GM10847 (cell line): ENCODE measurements around the gene SEC24D.

Source experiments
- POLR2A ChIP-seq: IDR thresholded peaks from 2 replicates; pipeline ENCODE4 v1.6.1; 2011; ENCODE audit not compliant: insufficient read length; ENCODE audit errors: extremely low read depth

SEC24D gene

DNA sequence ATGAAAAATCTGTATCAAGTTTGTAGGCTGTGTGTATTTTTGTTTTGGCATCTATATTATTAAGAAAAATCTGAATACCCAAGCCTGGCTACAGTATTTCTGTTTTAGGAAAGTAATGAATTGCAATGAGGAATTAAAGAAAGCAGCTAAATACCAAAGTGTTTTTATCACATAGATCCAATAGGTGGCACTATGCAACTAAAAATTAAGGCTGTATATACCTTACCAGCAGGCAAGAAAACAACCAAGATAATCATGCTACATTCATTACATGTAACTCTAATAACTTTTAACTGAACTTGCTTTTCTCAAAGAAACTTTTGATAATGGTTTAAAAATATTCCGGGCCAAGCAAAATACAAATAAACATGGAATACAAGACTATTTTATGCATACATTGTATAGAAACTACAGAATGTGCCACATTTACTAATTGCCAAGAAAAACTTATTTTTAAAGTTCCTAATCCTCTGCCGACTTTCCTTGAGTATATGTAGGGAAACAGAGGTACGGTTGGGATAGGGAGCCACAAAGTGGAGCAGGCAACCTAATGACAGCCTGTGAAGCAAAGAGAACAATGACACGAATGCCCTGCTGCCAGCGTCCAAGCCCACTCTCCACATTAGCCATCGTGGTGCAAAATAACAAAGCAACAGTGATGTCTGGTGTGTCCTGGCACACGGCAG, 63.7 kb downstream of the SEC24D start:
- no peak for TF ChIP-seq POLR2A

DNA sequence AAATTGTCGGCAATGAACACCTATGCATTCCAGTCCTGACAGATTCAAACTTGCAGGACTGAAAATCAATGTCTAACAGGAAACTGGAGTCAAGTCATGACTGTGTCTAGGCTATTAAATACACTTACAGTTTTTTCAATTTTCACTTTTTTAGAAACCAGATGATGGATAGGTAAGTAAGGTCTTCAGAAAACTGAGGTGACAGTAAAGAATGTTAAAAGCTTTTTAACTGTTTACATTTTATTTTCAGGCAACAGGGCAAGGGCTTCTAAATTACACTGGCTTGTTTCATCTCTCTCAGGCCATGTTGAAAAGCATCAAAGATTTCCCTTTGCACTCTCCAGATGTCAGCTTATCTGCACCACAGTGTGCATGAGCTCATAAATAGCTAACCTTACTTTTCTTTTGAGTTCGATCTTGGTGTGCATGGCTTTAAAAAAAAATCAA, 65.2 kb downstream of the SEC24D start:
- TF ChIP-seq POLR2A, result no peak

DNA sequence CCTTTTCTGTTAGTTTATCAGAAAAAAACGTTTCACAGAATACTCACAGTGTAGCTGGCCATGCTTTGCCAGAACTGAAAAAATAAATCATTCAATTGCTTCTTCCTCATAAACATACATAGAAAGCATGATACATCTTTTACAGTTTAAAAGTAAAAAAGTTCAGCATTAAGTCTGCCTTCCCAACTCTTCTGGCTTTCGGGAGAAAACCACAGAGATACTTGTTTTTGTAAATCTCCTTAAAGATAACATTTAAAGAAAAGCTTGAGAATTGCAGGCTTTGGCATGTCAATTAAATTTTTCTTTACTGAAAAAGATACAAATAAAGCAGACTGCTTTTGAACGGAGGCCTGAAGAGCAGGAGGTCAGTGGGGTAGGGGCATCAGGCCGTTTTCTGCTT, 66.8 kb downstream of the SEC24D start:
- no peak for TF ChIP-seq POLR2A

DNA sequence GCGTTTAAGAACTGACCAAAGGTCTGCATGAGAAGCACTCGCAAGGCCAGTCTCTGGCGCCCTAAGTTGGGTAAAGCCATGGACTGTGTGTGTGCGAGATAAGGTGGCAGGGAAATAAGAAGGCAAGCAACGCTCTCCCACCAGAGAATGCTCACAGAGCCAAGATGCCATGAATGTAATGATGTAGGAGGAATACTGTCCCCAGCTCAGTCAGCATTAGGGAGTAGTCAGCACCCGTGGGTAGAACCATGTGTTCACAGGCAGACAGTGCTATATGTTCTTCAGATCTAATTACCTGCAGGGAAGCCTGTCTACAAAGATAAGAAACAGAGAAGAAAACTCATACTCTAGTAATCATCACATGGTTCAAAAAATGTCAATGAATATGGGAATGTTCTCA, 68.8 kb downstream of the SEC24D start:
- TF ChIP-seq POLR2A, result no peak

DNA sequence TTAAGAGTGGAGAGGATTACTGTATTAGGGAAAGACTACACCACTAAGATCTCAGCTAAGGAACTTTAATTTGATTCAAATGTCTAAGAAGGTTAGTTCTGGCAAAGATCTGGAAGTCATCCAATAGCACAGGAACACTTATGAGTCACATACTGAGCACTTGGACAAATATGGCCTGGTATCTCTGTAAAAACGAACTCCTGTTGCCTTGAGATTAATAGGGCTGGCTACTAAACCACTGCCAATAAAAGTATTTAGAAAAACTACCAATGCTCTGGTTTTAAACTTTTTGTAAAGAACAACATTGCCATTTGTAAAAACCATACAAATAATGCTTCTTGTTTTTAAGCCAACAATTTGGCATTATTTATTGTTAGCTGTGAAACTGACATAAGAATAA, 70.5 kb downstream of the SEC24D start:
- TF ChIP-seq POLR2A, result no peak

DNA sequence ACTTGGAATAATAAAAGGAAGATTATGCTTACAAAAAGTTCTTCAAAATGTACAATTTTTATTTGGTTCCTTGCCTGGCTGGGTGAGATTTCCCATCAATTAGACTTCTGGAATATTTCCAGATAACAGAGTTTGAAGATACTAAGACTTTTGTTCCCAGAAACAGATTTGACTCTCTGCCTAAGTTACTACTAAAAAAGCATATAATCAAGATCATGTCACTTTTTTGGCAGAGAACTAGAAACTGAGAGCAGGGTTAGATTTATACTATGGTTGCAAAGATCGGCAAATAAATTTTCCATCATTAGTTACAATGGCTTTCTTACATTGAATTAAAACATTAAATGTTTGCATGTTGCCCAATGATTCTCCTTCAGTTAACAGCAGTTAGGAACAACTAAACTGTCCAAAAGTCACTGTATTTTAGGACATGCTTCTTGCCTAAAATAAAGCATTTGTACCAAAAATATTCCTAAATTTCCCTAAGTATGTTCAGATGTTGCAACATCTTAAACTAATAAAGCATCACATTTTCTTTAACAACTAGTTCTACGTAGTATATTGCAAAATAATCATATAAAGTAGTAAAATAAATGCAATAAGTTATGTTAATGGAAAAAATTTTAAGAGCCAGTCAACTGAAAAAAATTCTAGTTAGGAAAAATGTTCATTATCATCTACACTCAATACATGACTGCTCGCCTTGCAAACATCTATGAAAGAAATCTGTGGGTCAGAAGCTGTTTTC, 73.0 kb downstream of the SEC24D start:
- no peak for TF ChIP-seq POLR2A

DNA sequence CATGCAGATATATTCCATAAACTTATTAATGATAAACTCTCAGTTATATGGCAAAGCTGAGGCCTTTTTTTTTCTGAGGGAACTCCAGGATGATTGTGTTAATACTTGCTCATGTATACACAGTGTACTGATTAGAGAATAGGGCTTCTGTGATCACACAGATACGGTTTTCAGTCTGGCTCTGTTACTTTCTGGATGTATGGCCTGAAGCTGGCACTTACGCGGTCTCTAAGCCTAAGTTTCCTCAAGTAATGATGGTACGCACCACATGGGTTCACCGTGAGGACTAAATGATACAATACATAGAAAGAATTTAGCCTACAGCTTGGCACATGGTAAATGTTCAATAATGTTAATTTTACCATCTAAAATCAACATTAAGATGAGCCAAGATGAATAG, 73.8 kb downstream of the SEC24D start:
- no peak for TF ChIP-seq POLR2A

DNA sequence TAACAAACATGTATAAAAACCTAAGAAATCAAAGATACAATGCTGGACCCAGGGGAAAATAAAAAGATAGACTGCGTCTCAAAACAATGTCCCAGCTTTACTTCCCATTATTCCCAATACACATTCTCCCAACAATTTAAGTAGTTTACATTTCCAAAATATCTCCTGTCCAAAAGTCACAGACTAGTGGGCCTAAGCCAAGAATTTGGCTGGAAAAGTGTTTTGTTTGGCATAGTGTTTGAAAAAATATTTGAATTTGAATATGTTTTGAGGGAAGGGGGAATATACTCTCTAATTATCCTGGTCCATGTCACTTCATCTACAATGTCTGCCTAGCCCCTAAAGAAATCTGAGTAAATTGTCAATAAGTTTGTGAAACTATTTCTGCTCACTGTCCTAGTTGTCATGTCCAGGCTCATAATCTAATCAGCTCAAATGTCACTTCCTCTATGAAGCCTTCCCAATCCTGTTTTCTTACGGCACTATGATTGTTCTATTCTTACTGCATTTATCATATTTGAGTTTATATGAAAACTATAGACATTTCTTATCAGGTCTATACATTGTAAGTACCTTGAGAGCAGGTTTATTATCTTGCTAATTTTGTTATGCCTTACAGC, 74.4 kb downstream of the SEC24D start:
- no peak for TF ChIP-seq POLR2A

DNA sequence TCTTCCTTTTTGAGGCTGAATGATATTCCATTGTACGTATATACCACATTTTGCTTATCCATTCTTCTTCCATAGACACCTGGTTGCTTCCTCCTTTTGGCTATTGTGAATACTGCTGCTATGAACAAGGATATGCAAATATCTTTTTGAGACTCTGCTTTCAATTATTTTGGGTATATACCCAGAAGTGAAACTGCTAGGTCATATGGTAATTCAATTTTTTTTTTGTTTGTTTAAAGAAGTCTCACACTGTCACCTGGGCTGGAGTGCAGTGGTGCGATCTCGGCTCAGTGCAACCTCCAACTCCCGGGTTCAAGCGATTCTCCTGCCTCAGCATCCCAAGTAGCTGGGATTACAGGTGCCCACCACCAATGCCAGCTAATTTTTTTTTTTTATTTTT, 75.4 kb downstream of the SEC24D start:
- TF ChIP-seq POLR2A, result no peak

DNA sequence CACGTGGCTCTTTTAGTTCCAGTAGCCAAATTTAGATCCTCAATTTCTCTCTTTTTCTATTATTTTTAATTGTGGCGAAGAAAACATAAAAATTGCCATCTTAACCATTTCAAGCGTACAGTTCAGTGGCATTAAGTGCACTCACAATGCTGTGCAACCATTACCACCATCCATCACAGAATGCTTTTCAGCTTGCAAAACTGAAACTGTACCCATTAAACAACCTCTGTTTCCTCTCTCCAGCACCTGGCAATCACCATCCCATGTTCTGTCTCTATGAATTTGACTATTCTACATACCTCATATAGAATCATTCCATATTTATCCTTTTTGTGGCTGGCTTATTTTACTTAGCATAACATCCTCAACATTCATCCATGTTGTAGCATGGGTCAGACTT, 75.8 kb downstream of the SEC24D start:
- TF ChIP-seq POLR2A, result no peak

DNA sequence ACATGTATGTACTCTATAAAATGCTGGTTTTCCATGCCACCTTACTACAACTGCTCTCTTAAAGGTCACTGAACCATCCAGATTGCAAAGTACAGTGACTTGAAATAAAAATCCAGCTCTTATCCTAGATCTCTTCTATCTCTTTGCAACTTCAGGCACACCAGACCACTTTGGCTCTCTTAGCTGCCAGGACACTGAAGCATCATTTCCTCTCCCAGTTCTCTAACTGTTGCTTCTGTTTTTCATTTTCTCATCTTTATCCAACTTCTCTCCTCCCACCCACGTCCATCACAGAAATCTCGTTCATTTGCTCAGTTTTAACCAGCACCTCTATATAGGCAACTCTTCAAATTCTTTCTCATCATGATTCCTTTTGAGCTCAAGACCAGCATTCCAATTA, 76.4 kb downstream of the SEC24D start:
- TF ChIP-seq POLR2A, result no peak

DNA sequence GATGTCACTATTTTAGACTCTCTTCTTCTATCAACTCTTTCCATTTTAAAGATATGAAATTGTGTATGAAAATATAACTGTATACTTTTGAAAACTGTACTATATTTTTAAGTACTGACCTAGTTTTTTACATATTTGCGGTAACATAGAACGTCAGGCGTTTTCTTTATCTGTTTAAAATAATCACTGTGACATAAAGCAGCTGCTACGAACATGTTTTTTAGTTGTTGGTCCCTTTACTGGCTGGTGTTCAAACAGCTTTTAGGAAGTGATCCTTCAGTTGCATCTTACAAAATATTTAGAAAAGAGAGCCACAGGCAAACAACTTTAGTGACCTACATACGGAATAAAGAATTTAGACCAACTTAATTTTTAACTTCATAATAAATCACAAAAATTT, 77.6 kb downstream of the SEC24D start:
- TF ChIP-seq POLR2A, result no peak

DNA sequence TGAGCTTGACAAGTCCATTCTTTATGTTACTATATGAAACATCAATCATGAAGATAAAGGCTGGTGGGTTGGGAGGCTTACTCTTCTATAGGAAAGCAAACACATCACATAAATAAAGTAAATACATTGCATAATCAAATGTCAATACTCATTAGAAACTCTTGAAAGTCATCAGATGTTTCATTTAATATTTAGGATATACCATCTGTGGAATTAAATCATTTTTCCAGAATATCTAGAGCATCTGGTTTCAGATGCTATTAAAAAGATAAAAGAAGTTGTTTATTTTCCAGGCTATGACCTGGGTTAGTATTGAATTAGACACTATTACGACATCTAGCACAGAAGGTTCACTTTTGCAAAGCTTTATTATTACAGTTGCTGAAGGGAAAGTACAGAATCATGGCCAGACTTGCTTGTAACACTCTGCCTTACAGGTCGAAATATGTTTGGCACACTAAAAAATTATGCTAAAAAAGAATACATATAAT, 78.1 kb downstream of the SEC24D start:
- TF ChIP-seq POLR2A, result no peak

DNA sequence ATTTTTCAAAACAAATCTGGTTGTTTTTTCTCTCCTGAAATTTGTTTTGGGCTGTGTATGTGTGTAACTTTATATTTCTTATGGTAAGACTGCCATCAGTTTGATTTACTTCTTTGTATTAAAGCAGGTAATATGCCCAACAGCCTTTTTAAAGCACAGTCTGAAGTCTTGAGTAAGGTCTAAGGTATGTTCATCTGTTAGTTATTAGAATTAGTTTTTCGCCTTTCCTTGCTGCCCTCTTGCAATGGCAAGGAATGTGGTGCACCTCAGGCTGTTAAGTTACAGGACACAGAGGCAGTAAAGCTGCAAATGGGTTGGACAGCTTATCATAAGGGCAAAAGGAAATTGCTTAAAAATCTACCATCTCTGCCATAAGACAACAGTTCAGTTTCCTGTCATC, 79.0 kb downstream of the SEC24D start:
- no peak for TF ChIP-seq POLR2A

DNA sequence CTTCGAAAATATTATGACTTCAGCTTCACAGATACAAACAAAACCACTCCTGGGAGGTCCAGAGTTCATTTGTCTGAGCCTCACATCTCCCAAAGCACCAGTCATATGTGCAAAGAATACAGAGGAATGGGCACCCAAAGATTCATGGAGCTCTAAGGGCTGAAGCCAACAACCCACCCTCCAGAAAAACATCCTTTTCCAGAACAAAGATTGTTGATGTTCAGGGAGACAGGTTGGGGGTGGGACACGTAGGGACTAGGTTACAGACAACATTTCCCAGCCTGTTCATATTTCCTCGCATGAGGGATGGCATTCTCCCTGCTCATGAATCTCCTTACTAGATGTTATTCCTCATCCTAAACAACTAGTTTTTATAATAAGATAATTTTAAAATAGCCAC, 79.5 kb downstream of the SEC24D start:
- no peak for TF ChIP-seq POLR2A
